ENCODE data around the gene AFF2.

DNA sequence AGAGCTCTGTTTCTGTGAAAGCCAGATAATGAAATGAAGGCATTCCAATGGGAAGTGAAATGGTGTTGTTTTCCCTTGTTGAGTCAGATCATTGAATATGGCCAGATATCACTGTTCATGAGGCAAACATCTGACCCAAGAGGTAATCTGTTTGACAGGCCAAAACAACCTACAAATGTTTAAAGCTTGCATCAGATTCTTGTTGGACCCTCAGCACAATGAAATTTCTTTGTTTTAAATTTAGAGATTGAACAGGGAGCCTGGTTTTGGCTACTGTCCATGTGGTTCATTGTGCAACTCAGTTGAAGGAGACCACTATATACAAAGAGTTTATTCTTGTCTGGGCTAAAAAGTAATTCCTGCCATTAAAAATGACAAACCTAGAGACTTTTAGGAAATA is 159.1 kb downstream of the AFF2 start:
- TF ChIP-seq EZH2 (IDR thresholded peaks at IDR 0.05; ENCODE audit: insufficient read depth, poor library complexity, severe bottlenecking) (no peak), EZH2phosphoT487 (IDR thresholded peaks at IDR 0.05; ENCODE audit: insufficient read depth, low read depth) (no peak)
